ENCODE results near the gene MIS12. TPM values are rescaled to one million over a fixed set of nuclear protein-coding genes. Genes with fewer than 3 reads are reported as not detected.

MIS12 gene
- total RNA-seq, 1 experiment from 2014 or later, result 10.6 TPM

GRCh38 chr17:5530265-5531084 is 44.1 kb downstream of the MIS12 start:
- H3K4me2 ChIP-seq (ENCODE audit: low read length), result no peak overlapping the region
- H3K36me3 ChIP-seq (ENCODE audit: low read depth, low read length), result no peaks in the 10 kb centered on the region
- H3K27me3 ChIP-seq (ENCODE audit: low read length), result no peaks in the 10 kb centered on the region
- no TSS peak for BruUV-seq (replicated peaks)
- ChIA-PET POLR2A (ENCODE audit: unreplicated experiment) (no interaction called here), CTCF (no interaction called here)
- H3K79me2 ChIP-seq (ENCODE audit: low read length), result no peaks in the 10 kb centered on the region
- DNase-seq (no peak), ATAC-seq (no peak)
- TF ChIP-seq EZH2phosphoT487 (IDR thresholded peaks at IDR 0.05; ENCODE audit: borderline replicate concordance, low read length) (no peak), CTCF (conservative IDR thresholded peaks at IDR 0.05; ENCODE audit: low read depth, low read length) (no peak), EZH2 (IDR thresholded peaks at IDR 0.05; ENCODE audit: low read length, unreplicated experiment) (no peak)
- no peak overlapping the region for H3K27ac ChIP-seq (ENCODE audit: low read length)
- peaks cover 13% of the 10 kb centered on the region for H3K4me1 ChIP-seq (ENCODE audit: insufficient read depth, low read length)
- no peaks in the 10 kb centered on the region for H3K9me2 ChIP-seq (replicated peaks; ENCODE audit: low read length)
- no peaks in the 10 kb centered on the region for H3F3A ChIP-seq (ENCODE audit: low read length, unreplicated experiment)
- no peak overlapping the region for H3K9ac ChIP-seq (ENCODE audit: low read length)
- no peak overlapping the region for H2AFZ ChIP-seq (ENCODE audit: low read length)
- no peak overlapping the region for H3K4me3 ChIP-seq (ENCODE audit: low read length)
- intact Hi-C loops (cut with micrococcal nuclease), result no loop called here
- no peaks in the 10 kb centered on the region for H3K9me3 ChIP-seq (ENCODE audit: low read length)
- H4K20me1 ChIP-seq (ENCODE audit: low read length), result no peaks in the 10 kb centered on the region

- Histone ChIP-seq H2AFZ (ENCODE audit: low read length) (no peak overlapping the region), H3K9ac (ENCODE audit: low read length) (no peak overlapping the region), H3K4me2 (ENCODE audit: low read length) (no peak overlapping the region), H3K4me1 (ENCODE audit: insufficient read depth, low read length) (peaks cover 13% of the 10 kb centered on the region), H3F3A (ENCODE audit: low read length, unreplicated experiment) (no peaks in the 10 kb centered on the region), H3K36me3 (ENCODE audit: low read depth, low read length) (no peaks in the 10 kb centered on the region), H3K27ac (ENCODE audit: low read length) (no peak overlapping the region), H3K79me2 (ENCODE audit: low read length) (no peaks in the 10 kb centered on the region), H3K9me2 (replicated peaks; ENCODE audit: low read length) (no peaks in the 10 kb centered on the region), H4K20me1 (ENCODE audit: low read length) (no peaks in the 10 kb centered on the region), H3K4me3 (ENCODE audit: low read length) (no peak overlapping the region), H3K9me3 (ENCODE audit: low read length) (no peaks in the 10 kb centered on the region), H3K27me3 (ENCODE audit: low read length) (no peaks in the 10 kb centered on the region)
- TF ChIP-seq EZH2 (IDR thresholded peaks at IDR 0.05; ENCODE audit: low read length, unreplicated experiment) (no peak), CTCF (conservative IDR thresholded peaks at IDR 0.05; ENCODE audit: low read depth, low read length) (no peak), EZH2phosphoT487 (IDR thresholded peaks at IDR 0.05; ENCODE audit: borderline replicate concordance, low read length) (no peak)
- no peak for ATAC-seq
- no TSS peak for BruUV-seq (replicated peaks)
- intact Hi-C loops (cut with micrococcal nuclease), result no loop called here
- DNase-seq, result no peak
- ChIA-PET CTCF (no interaction called here), POLR2A (ENCODE audit: unreplicated experiment) (no interaction called here)
Observed at GRCh38 chr17:5531085-5531418, 44.7 kb downstream of the MIS12 start.

- Histone ChIP-seq H3K4me3 (ENCODE audit: low read length) (no peak overlapping the region), H3K4me2 (ENCODE audit: low read length) (no peak overlapping the region), H3K9me3 (ENCODE audit: low read length) (no peaks in the 10 kb centered on the region), H3K27me3 (ENCODE audit: low read length) (no peaks in the 10 kb centered on the region), H3K36me3 (ENCODE audit: low read depth, low read length) (no peaks in the 10 kb centered on the region), H3K9ac (ENCODE audit: low read length) (no peak overlapping the region), H2AFZ (ENCODE audit: low read length) (no peak overlapping the region), H3K9me2 (replicated peaks; ENCODE audit: low read length) (no peaks in the 10 kb centered on the region), H3K79me2 (ENCODE audit: low read length) (no peaks in the 10 kb centered on the region), H3K27ac (ENCODE audit: low read length) (no peak overlapping the region), H3K4me1 (ENCODE audit: insufficient read depth, low read length) (peaks cover under 1% of the 10 kb centered on the region; the same call in 1 of the 2 replicates), H3F3A (ENCODE audit: low read length, unreplicated experiment) (no peaks in the 10 kb centered on the region), H4K20me1 (ENCODE audit: low read length) (no peaks in the 10 kb centered on the region)
- TF ChIP-seq EZH2phosphoT487 (IDR thresholded peaks at IDR 0.05; ENCODE audit: borderline replicate concordance, low read length) (no peak), CTCF (conservative IDR thresholded peaks at IDR 0.05; ENCODE audit: low read depth, low read length) (no peak), EZH2 (IDR thresholded peaks at IDR 0.05; ENCODE audit: low read length, unreplicated experiment) (no peak)
- intact Hi-C loops (cut with micrococcal nuclease), result no loop called here
- no peak for ATAC-seq
- CTCF ChIA-PET, result no interaction called here
- POLR2A ChIA-PET (ENCODE audit: unreplicated experiment), result no interaction called here
- DNase-seq, result no peak
- no TSS peak for BruUV-seq (replicated peaks)
Observed at GRCh38 chr17:5532581-5532980, 46.2 kb downstream of the MIS12 start.

All from PC-3 (cell line).